SKM-1 (cell line): ENCODE measurements around the gene DEF6.

ENCODE experiments used
- DNase-seq: peaks from one replicate; lab custom pipeline; 2025; ENCODE audit not compliant: unreplicated experiment; lab: John Stamatoyannopoulos, UW

Gene DEF6

DNA sequence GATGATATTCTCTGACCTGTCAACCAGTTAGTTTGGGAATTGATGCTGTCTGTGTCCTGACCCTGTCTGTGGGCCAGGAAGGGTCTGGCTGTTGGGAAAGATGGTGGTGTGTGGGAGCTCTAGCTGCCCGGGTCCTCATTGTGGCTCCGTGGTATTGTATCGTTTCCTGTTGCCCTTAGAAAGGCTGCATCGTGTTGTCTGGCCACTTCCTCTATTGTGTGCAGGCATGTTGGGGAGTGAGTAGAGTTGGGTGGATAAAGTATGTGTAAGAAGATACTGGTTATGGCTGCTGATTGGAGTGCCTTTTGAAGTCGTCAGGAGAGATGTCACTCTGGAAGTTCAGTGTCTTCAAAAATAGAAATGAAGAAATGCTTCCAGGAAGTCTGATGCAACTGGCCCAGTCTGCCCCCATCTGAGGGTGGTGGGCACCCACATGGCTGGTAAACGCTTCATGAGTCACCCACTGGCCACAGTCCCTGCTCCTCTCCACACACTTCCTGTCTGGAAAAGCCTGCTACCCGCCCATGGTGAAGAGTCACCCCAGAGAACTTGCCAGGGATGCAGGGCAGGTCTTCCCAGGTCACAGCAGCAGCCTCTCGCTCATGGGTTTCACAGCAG is 72.6 kb downstream of the DEF6 start:
- peak; percentile 99 for DNase-seq

DNA sequence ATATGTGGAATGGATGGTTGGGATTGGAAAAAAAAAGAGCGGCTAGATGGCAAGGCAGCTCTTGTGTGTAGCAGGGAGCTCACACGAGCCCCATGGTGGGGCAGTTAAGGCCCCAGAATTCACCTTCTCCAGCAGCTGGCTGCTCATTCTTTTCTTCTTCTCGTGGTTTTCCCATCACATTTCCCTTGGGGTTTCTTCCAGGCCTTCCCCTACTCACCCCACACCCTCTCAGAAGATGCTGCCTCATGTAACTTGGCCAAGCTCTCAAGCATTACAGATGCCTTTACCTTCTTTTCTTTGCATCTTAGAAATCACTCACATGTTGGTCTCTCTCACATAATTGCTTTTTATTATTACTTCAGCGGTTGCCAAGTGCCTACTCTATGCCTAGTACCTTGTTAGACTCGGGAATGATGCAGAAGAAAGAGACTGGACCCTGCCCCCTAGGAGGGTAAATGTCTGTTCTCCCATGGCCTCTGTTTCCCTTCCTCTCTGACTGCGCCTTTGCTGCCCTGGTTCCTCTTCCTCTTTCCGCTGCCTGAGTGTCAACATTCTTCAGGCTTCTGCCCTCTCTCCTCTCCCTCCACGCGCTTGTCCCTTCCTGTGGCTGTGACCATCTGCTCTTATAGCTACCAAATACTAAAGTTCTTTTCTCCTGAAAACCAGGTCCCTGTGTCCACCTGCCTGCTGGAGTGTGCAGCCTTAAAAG is 73.3 kb downstream of the DEF6 start:
- DNase-seq = peak; percentile 82
